HG02884 (cell line): ENCODE results near the gene MLPH.

Experiments used
- ATAC-seq: cut with Tn5 transposase; IDR thresholded peaks from one replicate; pipeline ENCODE4 v1.9.1; 2021; ENCODE audit warnings: mild to moderate bottlenecking, moderate library complexity; ENCODE audit not compliant: unreplicated experiment

MLPH gene

GRCh38 chr2:237475704-237476141, 11.3 kb upstream of the MLPH start:
- ATAC-seq, result no peak

GRCh38 chr2:237478095-237478494, 9.0 kb upstream of the MLPH start:
- ATAC-seq, result no peak

GRCh38 chr2:237478979-237479378, 8.1 kb upstream of the MLPH start:
- ATAC-seq, result no peak

- ATAC-seq, result no peak
Measured at GRCh38 chr2:237479747-237480146, 7.3 kb upstream of the MLPH start.

- no peak for ATAC-seq
Measured at GRCh38 chr2:237480556-237480955, 6.5 kb upstream of the MLPH start.

- no peak for ATAC-seq
Measured at GRCh38 chr2:237480988-237481525, 6.0 kb upstream of the MLPH start.

GRCh38 chr2:237482485-237482884, 4.6 kb upstream of the MLPH start:
- no peak for ATAC-seq

- ATAC-seq, result no peak
Measured at GRCh38 chr2:237483018-237483731, 3.9 kb upstream of the MLPH start.

- ATAC-seq, result no peak
Measured at GRCh38 chr2:237485304-237485703, 1.7 kb upstream of the MLPH start.

- ATAC-seq, result no peak
Measured at GRCh38 chr2:237485844-237486243, 1.2 kb upstream of the MLPH start.

GRCh38 chr2:237486334-237486818, 675 bp upstream of the MLPH start:
- no peak for ATAC-seq

- ATAC-seq, result no peak
Measured at GRCh38 chr2:237487496-237487895, 445 bp downstream of the MLPH start.

GRCh38 chr2:237488295-237488694, 1.2 kb downstream of the MLPH start:
- no peak for ATAC-seq

- ATAC-seq, result no peak
Measured at GRCh38 chr2:237488901-237489860, 2.1 kb downstream of the MLPH start.

GRCh38 chr2:237490009-237490711, 3.1 kb downstream of the MLPH start:
- ATAC-seq, result no peak

GRCh38 chr2:237490795-237491194, 3.7 kb downstream of the MLPH start:
- ATAC-seq, result no peak

- no peak for ATAC-seq
Measured at GRCh38 chr2:237491515-237492118, 4.6 kb downstream of the MLPH start.

- no peak for ATAC-seq
Measured at GRCh38 chr2:237492137-237492890, 5.3 kb downstream of the MLPH start.

- no peak for ATAC-seq
Measured at GRCh38 chr2:237494066-237494465, 7.0 kb downstream of the MLPH start.
